ENCODE measurements around the gene MACIR.

The MACIR gene

GRCh38 chr5:103293099-103293498 is 34.5 kb downstream of the MACIR start:
- TF ChIP-seq FOXP2 (optimal IDR thresholded peaks at IDR 0.05; ENCODE audit: borderline replicate concordance, extremely low read depth, extremely low read length, insufficient read depth) (no peak), REST (IDR thresholded peaks at IDR 0.05; ENCODE audit: insufficient read depth in 1 of 2, low read depth in 2 of 2, low read length in 2 of 2) (no peak), TAF1 (IDR thresholded peaks at IDR 0.05; ENCODE audit: borderline replicate concordance, insufficient read depth, low read length) (no peak), SIN3A (IDR thresholded peaks at IDR 0.05; ENCODE audit: borderline replicate concordance, insufficient read depth, low read length) (no peak), POLR2AphosphoS5 (IDR thresholded peaks at IDR 0.05; ENCODE audit: low read depth, low read length) (no peak)

DNA sequence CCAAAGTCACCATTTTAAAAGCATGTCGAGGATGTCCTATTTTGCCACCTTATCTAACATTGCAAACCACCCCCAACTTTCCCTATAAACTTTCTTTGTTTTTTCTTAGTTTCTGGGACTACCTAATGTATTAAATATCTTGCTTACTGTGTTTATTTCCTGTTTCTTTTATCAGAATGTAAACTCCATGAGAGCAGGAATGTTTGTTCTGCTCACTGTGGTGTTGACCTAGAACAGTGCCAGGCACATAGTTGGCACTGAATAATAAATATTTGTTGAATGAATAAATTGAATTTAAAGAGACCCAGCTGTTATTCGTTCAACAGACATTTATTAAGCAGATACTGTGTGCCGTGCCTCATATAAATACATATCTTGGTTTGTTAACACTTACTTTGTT is 35.2 kb downstream of the MACIR start:
- no peak for TF ChIP-seq TAF1 (IDR thresholded peaks at IDR 0.05; ENCODE audit: borderline replicate concordance, insufficient read depth, low read length)
- TF ChIP-seq REST (IDR thresholded peaks at IDR 0.05; ENCODE audit: insufficient read depth in 1 of 2, low read depth in 2 of 2, low read length in 2 of 2): no peak
- TF ChIP-seq POLR2AphosphoS5 (IDR thresholded peaks at IDR 0.05; ENCODE audit: low read depth, low read length): no peak
- no peak for TF ChIP-seq SIN3A (IDR thresholded peaks at IDR 0.05; ENCODE audit: borderline replicate concordance, insufficient read depth, low read length)
- TF ChIP-seq FOXP2 (optimal IDR thresholded peaks at IDR 0.05; ENCODE audit: borderline replicate concordance, extremely low read depth, extremely low read length, insufficient read depth): no peak

DNA sequence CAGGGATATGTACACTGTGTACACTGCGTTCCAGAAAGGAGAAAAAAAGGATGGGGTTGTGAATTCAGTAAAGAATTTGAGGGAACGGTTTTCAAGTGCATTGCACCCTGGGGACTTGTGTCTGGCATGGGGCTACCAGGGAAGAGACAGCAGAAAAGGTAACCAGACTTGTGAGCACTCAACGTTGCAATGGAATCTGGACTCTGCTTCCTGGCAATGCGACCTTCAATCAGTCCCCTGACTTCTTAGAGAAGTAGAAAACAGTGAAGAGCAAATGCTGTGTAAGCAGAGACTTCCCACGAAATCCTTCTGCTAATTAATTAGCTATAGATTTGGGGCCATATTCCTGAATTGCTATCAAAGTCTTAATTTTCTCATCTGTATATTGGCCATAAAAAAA is 36.3 kb downstream of the MACIR start:
- TF ChIP-seq REST (IDR thresholded peaks at IDR 0.05; ENCODE audit: insufficient read depth in 1 of 2, low read depth in 2 of 2, low read length in 2 of 2): no peak
- no peak for TF ChIP-seq POLR2AphosphoS5 (IDR thresholded peaks at IDR 0.05; ENCODE audit: low read depth, low read length)
- TF ChIP-seq FOXP2 (optimal IDR thresholded peaks at IDR 0.05; ENCODE audit: borderline replicate concordance, extremely low read depth, extremely low read length, insufficient read depth): no peak
- no peak for TF ChIP-seq SIN3A (IDR thresholded peaks at IDR 0.05; ENCODE audit: borderline replicate concordance, insufficient read depth, low read length)

- TF ChIP-seq TAF1 (IDR thresholded peaks at IDR 0.05; ENCODE audit: borderline replicate concordance, insufficient read depth, low read length) (no peak), REST (IDR thresholded peaks at IDR 0.05; ENCODE audit: insufficient read depth in 1 of 2, low read depth in 2 of 2, low read length in 2 of 2) (no peak), FOXP2 (optimal IDR thresholded peaks at IDR 0.05; ENCODE audit: borderline replicate concordance, extremely low read depth, extremely low read length, insufficient read depth) (no peak), POLR2AphosphoS5 (IDR thresholded peaks at IDR 0.05; ENCODE audit: low read depth, low read length) (no peak), SIN3A (IDR thresholded peaks at IDR 0.05; ENCODE audit: borderline replicate concordance, insufficient read depth, low read length) (no peak)
These were observed 36.9 kb downstream of the MACIR start for GRCh38 chr5:103295424-103295823.

DNA sequence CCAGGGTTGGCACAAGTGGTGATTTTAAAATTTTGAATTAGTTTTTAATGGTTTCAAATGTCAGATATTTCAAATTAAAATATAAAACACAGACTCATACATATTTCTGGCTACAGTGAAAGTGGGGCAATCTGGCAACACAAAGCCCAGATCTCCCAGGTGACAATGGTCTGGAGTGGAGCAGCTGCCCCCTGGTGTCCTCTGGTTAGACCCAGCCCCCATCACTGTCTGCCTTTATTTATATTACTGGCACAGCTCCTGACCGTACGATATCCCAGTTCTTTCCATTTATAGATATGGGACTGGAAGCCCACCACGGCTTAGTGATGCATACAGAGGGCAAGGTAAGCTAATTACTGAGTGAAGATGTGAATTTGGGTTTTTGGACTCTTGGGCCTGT is 37.3 kb downstream of the MACIR start:
- TF ChIP-seq FOXP2 (optimal IDR thresholded peaks at IDR 0.05; ENCODE audit: borderline replicate concordance, extremely low read depth, extremely low read length, insufficient read depth) (no peak), REST (IDR thresholded peaks at IDR 0.05; ENCODE audit: insufficient read depth in 1 of 2, low read depth in 2 of 2, low read length in 2 of 2) (no peak), SIN3A (IDR thresholded peaks at IDR 0.05; ENCODE audit: borderline replicate concordance, insufficient read depth, low read length) (no peak), TAF1 (IDR thresholded peaks at IDR 0.05; ENCODE audit: borderline replicate concordance, insufficient read depth, low read length) (no peak), POLR2AphosphoS5 (IDR thresholded peaks at IDR 0.05; ENCODE audit: low read depth, low read length) (no peak)

Data from PFSK-1 (cell line).